PC-3 (cell line): ENCODE measurements around the gene ARL16.

Experiments used
- EZH2 ChIP-seq: fragments of 300-600 bp; sonication (generic); IDR thresholded peaks from one replicate; pipeline ENCODE4 v1.6.1; 2017; ENCODE audit warnings: antibody characterized with exemption, mild to moderate bottlenecking, low read length; ENCODE audit not compliant: unreplicated experiment
- TF ChIP-seq, protein P1 (sequence below): fragments of 300-600 bp; sonication (generic); conservative IDR thresholded peaks from 2 replicates; pipeline ENCODE4 v1.5.1; 2017; ENCODE audit warnings: antibody characterized with exemption, low read depth, mild to moderate bottlenecking, low read length

DNA sequence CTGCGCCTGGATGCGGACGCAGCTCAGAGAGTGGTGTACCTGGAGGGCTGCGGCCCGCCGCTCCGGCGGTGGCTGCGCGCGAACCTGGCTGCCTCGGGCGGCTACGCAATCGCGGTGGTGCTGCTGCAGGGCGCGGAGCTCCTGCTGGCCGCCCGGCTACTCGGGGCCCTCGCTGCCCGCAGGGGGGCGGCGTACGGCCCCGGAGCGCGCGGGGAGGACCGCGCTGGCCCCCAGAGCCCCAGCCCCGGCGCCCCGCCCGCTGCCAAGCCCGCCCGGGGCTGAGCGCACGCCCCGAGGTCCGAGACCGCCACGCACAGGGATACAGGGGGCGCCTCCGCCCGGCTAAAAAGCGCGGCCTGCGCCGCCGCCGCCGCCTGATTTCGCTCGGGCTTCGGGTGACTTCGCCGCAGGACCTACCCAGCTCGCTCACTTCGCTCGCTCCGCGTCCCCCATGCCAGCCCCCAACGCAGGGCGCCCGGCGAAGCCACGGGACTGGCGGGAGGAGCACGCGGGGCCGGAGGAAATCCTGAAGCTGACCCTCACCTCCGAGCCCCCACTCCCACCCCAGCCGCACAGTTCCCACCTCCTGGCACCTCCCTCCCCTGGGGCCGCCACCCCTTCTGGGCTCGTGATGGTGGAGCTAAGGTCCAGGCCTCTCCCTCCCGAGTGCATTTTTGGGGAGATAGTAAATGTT is 35.4 kb downstream of the ARL16 start:
- no peak for TF ChIP-seq EZH2
- TF ChIP-seq, protein P1, sequence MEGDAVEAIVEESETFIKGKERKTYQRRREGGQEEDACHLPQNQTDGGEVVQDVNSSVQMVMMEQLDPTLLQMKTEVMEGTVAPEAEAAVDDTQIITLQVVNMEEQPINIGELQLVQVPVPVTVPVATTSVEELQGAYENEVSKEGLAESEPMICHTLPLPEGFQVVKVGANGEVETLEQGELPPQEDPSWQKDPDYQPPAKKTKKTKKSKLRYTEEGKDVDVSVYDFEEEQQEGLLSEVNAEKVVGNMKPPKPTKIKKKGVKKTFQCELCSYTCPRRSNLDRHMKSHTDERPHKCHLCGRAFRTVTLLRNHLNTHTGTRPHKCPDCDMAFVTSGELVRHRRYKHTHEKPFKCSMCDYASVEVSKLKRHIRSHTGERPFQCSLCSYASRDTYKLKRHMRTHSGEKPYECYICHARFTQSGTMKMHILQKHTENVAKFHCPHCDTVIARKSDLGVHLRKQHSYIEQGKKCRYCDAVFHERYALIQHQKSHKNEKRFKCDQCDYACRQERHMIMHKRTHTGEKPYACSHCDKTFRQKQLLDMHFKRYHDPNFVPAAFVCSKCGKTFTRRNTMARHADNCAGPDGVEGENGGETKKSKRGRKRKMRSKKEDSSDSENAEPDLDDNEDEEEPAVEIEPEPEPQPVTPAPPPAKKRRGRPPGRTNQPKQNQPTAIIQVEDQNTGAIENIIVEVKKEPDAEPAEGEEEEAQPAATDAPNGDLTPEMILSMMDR: no peak
